GM08714 (cell line): ENCODE data around the gene C17orf75.
"Not testable (repeated sequence)": the region's sequence is repeated elsewhere in the genome, so short reads cannot be mapped to it uniquely, and the experiment has no call there.

Experiments
- H3K4me3 ChIP-seq: fragments of 200-500 bp; sonication (Bioruptor generic); 2 replicates; pipeline ENCODE4 v1.5.1; 2014; ENCODE audit warnings: mild to moderate bottlenecking, low read length, inconsistent platforms
- ZNF274 ChIP-seq: IDR thresholded peaks from 2 replicates; pipeline ENCODE4 v1.6.1; 2012; ENCODE audit warnings: mild to moderate bottlenecking, low read depth, low read length

C17orf75 gene

DNA sequence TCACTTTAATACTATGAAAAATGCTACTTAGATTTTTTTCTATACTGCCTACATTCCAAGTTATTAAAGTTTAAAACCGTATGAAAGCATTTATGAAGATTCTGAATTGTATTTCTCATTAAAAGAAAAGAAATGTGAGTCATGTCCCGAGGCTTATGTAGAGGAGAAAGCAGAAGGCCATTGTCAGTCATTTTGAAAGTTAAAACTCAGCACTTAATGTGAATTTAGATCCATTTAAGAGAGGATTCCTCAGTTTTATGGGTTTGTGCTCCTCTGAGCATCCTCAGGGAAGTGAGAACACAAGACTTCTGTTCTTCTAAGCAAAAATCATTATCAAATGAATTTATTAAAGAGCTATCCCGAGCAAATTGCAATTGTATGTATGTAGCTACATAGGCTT, 11.8 kb downstream of the C17orf75 start:
- no peak overlapping the region for H3K4me3 ChIP-seq
- no peak for TF ChIP-seq ZNF274

DNA sequence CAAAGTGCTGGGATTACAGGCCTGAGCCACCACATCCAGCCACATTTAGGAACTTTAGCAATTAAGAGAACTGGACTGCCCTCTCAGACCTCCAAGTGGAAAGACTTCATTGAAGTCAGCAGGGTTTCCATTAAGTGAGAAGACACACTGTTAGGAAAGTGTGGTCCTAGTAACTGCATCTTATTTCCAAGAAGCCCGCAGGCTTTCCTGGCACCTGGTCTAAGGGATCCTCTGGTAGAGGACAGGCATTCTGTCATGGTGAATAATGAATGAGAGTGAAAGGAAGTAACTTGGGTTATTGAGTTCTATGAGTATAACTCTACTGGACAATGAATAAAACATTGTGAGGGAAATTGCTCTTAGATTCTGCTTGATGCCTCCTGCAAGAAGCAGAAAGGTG, 14.1 kb downstream of the C17orf75 start:
- no peak for TF ChIP-seq ZNF274

DNA sequence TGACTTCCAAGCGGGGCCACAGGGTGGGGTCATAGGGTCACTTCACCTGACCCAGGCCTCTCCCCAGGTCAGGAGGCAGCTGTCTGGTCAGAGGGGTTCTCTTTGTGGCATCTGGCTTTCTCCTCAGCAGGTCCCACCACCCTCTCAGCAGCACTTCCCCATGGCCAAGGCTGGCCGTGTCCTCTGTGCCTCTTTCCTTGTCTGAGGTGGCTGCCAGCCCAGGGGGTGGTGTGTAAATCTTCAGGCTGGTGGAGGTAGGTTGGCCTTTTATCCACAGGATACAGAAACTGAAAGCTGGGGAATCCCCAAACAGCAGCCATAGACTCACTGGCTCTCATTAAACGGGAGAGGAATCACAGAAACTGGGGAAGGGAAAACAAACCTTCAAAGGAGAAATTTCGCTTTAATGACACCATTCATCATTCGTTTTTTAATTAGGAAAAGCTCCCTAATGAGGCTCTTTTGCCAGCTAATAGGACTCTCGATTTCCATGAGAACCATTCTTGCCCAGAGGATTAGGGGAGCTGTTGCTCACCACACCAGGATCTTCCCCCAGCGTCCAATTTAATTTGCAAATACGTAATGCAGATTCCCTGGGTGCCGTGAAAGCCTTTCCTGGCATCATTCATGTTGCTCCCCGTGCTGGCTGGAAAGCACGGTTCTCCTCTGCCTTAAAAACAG, 18.0 kb downstream of the C17orf75 start:
- no peak overlapping the region for H3K4me3 ChIP-seq
- TF ChIP-seq ZNF274: no peak

More for the DNA sequence above, 14.1 kb downstream of the C17orf75 start:
- no peak overlapping the region for H3K4me3 ChIP-seq

DNA sequence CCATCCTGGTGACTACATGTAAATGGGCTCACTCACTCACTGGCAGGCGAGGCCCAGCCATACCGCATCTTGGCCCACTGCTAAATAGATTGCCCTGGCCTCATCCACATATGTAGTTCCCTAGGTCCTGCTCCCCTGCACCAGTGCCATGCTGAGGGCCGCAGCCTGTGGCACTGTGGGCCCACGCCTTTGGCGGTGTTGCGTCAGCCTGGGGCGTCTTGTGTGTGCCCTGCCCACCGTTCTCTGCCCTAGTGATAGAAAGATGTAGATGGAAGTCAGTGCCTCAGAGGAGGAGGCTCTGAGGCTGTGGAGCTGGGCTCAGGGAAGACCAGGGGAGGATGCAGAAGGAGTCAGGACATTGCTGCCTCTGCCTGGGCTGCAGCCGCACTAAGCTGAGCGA, 18.9 kb downstream of the C17orf75 start:
- no peak for TF ChIP-seq ZNF274
- H3K4me3 ChIP-seq: no peak overlapping the region

DNA sequence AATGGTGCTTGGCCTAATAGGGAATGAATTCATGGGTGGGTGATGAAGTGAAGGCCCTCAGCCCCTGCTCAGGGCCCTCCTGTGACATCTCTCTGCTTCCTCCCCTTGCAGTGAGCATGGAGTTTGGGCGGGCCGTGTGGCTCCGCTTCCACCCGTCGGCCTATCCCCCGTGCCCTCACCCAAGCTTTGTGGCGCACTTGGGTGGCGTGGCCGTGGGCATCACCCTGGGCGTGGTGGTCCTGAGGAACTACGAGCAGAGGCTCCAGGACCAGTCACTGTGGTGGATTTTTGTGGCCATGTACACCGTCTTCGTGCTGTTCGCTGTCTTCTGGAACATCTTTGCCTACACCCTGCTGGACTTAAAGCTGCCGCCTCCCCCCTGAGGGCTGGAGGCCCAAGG, 21.1 kb downstream of the C17orf75 start:
- no peak for TF ChIP-seq ZNF274
- H3K4me3 ChIP-seq: no peak overlapping the region

DNA sequence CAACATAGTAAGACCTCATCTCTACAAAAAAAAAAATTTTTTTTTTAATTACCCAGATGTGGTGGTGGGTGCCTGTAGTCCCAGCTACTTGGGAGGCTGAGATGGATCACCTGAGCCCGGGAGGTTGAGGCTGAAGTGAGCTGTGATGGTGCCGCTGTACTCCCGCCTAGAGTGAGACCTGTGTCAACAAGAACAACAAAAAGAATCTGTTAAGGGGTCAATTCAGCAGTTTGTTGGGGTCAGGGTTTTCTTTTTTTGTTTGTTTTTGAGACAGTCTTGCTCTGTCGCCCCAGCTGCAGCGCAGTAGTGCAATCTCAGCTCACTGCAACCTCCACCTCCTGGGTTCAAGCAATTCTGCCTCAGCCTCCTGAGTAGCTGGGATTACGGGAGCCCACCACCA, 21.9 kb downstream of the C17orf75 start:
- not testable (repeated sequence) for H3K4me3 ChIP-seq

DNA sequence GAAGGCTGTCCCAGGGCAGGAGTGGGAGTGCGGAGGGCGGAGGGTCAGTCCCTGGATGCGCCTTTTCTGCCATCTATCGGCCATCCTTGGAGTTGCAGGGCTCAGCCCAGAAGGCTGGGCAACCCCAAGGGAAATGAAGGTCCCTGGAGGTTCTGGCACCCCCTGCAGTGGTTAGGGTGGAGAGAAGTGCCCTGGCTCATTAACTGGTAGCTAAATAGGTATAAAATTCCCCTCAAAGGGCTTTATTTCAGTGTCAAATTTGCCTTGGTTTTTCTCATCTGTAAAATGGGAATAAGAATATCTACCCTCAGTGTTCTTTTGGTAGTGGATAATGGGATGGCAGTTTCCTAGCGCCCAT, 22.4 kb downstream of the C17orf75 start:
- H3K4me3 ChIP-seq: no peak overlapping the region

DNA sequence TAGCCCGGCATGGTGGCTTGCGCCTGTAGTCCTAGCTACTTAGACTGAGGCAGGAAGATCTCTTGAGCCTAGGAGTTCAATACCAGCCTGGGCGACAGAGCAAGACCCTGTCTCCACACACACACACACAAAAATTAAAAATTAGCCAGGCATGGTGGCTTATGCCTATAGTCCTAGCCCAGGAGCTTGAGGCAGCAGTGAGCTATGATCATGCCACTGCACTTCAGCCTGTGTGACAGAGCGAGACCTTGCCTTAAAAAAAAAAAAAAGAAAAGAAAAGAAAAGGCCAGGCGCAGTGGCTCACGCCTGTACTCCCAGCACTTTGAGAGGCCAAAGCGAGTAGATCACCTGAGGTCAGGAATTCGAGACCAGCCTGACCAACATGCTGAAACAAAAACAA, 23.9 kb downstream of the C17orf75 start:
- H3K4me3 ChIP-seq: no peak overlapping the region
- no peak for TF ChIP-seq ZNF274

More for the DNA sequence above, 22.4 kb downstream of the C17orf75 start:
- TF ChIP-seq ZNF274: no peak

DNA sequence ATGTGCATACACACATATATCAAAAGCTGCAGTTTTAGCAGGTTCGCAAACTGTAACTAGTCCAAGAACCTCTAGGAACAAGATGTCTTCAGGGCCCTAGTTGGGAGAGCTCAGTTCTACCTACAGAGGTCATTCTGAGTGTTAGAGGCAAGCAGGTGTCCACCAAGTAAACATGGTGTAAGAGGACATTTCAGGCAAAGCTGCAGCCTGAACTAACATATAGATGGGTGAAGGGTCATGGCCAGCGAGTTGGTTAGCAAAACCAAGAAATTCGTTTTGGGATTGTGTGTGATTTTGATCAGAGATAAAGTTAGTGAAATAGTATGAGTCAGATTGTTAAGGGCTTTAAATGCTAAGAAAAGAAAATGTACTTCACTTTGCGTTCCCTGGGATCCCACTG, 24.6 kb downstream of the C17orf75 start:
- no peak overlapping the region for H3K4me3 ChIP-seq
- TF ChIP-seq ZNF274: no peak

DNA sequence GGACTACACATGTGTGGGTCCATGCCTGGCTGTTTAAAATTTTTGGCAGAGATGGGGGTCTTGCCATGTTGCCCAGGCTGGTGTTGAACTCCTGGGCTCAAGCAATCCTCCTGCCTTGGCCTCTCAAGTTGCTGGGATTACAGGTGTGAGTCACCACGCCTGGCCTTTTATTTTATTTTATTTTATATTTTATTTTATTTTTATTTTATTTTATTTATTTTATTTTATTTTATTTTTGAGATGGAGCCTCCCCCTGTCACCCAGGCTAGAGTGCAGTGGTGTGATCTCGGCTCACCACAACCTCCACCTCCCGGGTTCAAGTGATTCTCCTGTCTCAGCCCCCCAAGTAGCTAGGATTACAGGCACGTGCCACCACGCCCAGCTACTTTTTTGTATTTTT, 25.3 kb downstream of the C17orf75 start:
- H3K4me3 ChIP-seq: not testable (repeated sequence)

DNA sequence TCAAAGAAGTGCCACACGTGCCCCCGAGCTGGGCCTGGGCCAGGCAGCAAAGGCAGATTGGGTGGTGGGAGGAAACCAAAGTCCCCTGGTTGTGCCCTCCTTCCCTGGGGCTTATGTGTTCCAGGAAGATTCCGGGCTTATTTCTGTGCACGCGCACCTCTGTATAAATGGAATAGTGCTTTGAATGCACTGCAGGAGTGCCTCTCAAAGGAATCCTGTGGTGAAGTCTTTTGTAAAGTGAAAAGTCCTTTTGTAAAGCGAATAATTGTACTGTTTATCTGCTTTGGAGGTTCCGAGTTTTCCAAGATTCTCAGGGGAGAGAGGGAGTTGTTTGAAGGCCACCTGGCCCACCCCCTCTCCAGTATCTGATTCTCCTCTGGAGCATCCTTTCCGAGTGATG, 26.8 kb downstream of the C17orf75 start:
- no peak overlapping the region for H3K4me3 ChIP-seq
- TF ChIP-seq ZNF274: no peak

DNA sequence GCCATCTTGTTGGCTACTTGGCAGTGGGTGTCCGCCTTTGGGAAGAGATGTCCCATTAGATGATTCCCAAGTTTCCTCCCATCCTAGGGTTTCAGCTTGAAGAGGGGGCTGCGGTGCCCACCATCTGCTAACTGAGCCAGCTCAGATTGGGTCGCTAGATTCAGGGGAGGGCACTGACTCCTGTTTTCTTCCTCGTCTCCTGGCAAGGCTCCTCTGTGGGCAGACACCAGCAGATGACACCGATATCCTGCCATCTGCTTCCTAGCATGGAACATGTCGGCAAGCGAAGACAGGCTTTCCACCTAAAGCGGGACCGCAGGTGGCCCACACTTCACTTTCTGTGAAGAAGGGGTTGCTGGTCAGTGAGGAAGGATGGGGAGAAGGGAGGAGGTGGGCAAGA, 27.3 kb downstream of the C17orf75 start:
- TF ChIP-seq ZNF274: no peak
- no peak overlapping the region for H3K4me3 ChIP-seq

DNA sequence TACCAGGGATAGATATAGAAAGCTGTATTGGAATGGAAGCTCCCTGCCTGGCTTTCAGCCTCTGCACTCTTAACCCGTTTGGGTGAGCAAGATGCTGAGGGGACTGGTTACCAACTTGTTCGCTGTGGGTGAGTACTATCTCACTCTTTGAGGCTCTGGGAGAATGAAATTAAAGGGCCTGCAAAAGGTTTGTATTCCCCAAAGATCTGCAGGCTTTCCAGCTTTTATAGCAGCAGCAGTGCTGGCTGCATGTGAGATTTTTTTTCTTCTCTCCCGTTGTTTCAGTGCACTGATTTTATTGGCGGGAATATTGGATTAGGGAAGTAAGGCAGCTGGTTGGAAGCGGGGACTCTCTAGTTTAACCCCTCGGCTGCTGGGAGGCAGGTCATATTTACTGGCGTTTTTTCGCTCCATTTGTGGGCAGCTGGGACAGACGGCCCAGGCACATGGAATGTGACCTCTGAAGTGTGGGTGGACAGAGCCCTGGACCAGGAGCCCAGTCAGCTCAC, 30.9 kb downstream of the C17orf75 start:
- no peak for TF ChIP-seq ZNF274
- no peak overlapping the region for H3K4me3 ChIP-seq

DNA sequence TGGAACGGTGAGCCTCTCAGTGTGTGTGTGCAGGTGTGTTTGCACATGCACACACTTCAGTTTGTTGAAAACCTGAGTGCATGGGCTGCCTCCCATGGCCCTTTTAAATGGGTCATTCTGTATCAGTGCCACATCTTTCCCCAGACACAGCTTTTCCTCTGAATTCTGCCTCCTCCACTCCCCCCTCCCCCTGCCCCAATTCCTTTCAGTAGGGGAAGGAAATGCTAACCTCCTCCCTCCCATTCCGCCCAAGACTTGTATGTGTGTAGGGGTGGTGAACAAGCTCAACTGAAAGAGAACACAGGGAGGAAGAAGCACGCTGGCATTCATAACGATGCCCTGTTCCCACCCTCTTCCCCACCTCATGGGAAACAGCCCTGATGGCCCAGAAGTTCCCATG, 34.3 kb downstream of the C17orf75 start:
- no peak for TF ChIP-seq ZNF274

DNA sequence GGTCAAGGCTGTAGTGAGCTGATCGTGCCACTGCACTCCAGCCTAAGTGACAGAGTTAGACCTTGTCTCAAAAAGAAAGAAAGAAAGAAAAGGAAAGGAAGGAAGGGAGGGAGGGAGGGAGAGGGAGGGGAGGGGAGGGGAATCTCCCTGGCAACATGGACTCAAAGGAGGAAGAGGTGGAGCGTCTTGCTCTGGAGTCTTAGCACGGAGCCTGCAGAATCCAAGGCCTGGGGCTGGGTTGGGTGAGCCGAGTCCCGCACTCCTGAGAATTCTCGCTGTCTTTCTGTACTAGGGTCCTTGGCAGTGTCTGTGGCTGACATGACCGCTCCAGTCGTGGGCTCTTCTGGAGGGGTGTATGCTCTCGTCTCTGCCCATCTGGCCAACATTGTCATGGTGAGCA, 36.9 kb downstream of the C17orf75 start:
- TF ChIP-seq ZNF274: no peak
- no peak overlapping the region for H3K4me3 ChIP-seq

More for the DNA sequence above, 34.3 kb downstream of the C17orf75 start:
- no peak overlapping the region for H3K4me3 ChIP-seq

DNA sequence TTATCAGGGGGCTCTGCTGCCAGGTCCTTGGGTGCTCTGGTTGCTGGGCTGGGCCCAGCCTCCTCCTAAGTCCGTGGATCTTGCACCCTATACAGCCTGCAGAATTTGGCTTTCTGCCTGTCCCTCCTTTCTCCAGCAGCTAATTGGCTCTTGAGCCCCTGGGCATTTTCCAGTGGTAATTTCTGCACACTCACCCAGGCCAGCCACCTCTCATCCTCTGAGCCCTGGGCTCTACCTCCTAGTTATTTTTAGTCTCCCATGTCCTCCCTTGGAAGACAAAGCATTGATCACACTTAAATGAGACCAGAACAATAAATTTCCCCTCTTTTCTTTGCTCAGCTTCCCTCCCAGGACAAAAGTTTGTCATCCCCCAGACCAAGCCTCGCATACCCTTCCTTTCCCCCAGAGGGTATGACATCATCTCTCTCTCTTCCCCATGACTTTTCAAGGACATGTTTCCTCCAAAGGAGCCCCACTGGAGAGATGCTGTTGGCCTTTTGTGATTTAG, 38.1 kb downstream of the C17orf75 start:
- no peak for TF ChIP-seq ZNF274
- no peak overlapping the region for H3K4me3 ChIP-seq
